HL-60 (cell line): ENCODE measurements around the gene WSCD1.

Experiments used
- GABPA ChIP-seq: IDR thresholded peaks from 2 replicates; pipeline ENCODE4 v1.6.1; 2012; ENCODE audit warnings: low read depth
- TF ChIP-seq, protein P1 (sequence below): IDR thresholded peaks from one replicate; pipeline ENCODE4 v1.5.1; 2011; ENCODE audit warnings: low read length, control low read depth, inconsistent platforms; ENCODE audit not compliant: insufficient read depth
- TF ChIP-seq, protein P2 (sequence below): IDR thresholded peaks from 2 replicates; pipeline ENCODE4 v1.6.1; 2012; ENCODE audit warnings: low read depth; ENCODE audit not compliant: insufficient replicate concordance

DNA sequence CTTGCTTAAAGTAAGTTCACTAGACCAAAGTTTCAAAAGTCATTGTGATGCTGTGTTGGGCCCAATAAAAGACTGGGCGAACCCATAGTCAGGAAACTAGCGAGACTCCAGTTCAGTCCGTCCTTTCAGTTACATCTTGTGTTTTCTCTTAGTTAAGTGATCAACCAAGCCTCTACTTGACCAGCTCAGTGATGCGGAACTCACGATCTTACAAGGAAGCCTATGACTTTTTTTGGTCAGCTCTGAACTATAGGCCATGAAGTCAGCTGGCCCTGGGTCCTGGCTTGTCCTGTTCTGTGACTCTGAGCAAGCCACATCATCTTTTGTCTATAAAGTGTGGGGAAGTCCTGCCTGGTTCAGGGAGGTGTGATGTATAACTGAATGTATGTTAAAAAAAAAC lies 21.7 kb upstream of the WSCD1 start:
- TF ChIP-seq, protein P1, sequence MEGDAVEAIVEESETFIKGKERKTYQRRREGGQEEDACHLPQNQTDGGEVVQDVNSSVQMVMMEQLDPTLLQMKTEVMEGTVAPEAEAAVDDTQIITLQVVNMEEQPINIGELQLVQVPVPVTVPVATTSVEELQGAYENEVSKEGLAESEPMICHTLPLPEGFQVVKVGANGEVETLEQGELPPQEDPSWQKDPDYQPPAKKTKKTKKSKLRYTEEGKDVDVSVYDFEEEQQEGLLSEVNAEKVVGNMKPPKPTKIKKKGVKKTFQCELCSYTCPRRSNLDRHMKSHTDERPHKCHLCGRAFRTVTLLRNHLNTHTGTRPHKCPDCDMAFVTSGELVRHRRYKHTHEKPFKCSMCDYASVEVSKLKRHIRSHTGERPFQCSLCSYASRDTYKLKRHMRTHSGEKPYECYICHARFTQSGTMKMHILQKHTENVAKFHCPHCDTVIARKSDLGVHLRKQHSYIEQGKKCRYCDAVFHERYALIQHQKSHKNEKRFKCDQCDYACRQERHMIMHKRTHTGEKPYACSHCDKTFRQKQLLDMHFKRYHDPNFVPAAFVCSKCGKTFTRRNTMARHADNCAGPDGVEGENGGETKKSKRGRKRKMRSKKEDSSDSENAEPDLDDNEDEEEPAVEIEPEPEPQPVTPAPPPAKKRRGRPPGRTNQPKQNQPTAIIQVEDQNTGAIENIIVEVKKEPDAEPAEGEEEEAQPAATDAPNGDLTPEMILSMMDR = no peak
- TF ChIP-seq, protein P2, sequence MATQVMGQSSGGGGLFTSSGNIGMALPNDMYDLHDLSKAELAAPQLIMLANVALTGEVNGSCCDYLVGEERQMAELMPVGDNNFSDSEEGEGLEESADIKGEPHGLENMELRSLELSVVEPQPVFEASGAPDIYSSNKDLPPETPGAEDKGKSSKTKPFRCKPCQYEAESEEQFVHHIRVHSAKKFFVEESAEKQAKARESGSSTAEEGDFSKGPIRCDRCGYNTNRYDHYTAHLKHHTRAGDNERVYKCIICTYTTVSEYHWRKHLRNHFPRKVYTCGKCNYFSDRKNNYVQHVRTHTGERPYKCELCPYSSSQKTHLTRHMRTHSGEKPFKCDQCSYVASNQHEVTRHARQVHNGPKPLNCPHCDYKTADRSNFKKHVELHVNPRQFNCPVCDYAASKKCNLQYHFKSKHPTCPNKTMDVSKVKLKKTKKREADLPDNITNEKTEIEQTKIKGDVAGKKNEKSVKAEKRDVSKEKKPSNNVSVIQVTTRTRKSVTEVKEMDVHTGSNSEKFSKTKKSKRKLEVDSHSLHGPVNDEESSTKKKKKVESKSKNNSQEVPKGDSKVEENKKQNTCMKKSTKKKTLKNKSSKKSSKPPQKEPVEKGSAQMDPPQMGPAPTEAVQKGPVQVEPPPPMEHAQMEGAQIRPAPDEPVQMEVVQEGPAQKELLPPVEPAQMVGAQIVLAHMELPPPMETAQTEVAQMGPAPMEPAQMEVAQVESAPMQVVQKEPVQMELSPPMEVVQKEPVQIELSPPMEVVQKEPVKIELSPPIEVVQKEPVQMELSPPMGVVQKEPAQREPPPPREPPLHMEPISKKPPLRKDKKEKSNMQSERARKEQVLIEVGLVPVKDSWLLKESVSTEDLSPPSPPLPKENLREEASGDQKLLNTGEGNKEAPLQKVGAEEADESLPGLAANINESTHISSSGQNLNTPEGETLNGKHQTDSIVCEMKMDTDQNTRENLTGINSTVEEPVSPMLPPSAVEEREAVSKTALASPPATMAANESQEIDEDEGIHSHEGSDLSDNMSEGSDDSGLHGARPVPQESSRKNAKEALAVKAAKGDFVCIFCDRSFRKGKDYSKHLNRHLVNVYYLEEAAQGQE = no peak
- TF ChIP-seq GABPA = no peak
